Left ventricle myocardium inferior (tissue), 1 donor: Measurements from ENCODE around the gene C1QTNF9. TPM values are rescaled to one million over a fixed set of nuclear protein-coding genes. Genes with fewer than 3 reads are reported as not detected.

ENCODE experiments used
- DNase-seq: peaks from one replicate; pipeline ENCODE4 v3.0.0-alpha.2; 2020
- H3K27ac ChIP-seq: fragments of 200-600 bp; replicated peaks from 2 replicates; pipeline ENCODE4 v1.8.0; 2021
- H3K27me3 ChIP-seq: fragments of 200-600 bp; 2 replicates; pipeline ENCODE4 v1.8.0; 2021; ENCODE audit warnings: low read depth
- H3K36me3 ChIP-seq: fragments of 200-600 bp; 2 replicates; pipeline ENCODE4 v1.8.0; 2021
- H3K4me1 ChIP-seq: fragments of 200-600 bp; 2 replicates; pipeline ENCODE4 v1.8.0; 2021
- H3K4me3 ChIP-seq: fragments of 200-600 bp; 2 replicates; pipeline ENCODE4 v1.8.0; 2021; ENCODE audit warnings: mild to moderate bottlenecking, moderate library complexity
- H3K9me3 ChIP-seq: fragments of 200-600 bp; replicated peaks from 2 replicates; pipeline ENCODE4 v1.8.0; 2021
- CTCF ChIP-seq: fragments of 200-600 bp; IDR thresholded peaks from 2 replicates; pipeline ENCODE4 v1.8.0; 2021; ENCODE audit warnings: antibody characterized with exemption, mild to moderate bottlenecking, borderline replicate concordance
- intact Hi-C: fragments of 100-400 bp; cut with micrococcal nuclease; formaldehyde crosslinking; loops from one replicate; pipeline ENCODE4 v1.11.0; 2022
- total RNA-seq: library from RNA; stranded (reverse); fragmentation: NEBNext Ultra II Directional; extraction: Animal tissue kit (Norgen Biotek cat#: 25700); gene quantifications from one replicate; pipeline ENCODE4 v1.2.1, GENCODE V29; 2021
- donor health status: DM: no; HTN: yes; CAD: no; lungs with severe emphysema.

C1QTNF9 gene
- total RNA-seq, 1 donor from 2014 or later: 3.0 TPM

GRCh38 chr13:24282256-24282655 is 27.1 kb upstream of the C1QTNF9 start:
- peaks cover 39% of the 10 kb centered on the region for H3K36me3 ChIP-seq
- no peak overlapping the region for H3K27ac ChIP-seq
- DNase-seq: no peak
- H3K27me3 ChIP-seq: no peaks in the 10 kb centered on the region
- TF ChIP-seq CTCF: no peak
- H3K9me3 ChIP-seq: no peaks in the 10 kb centered on the region
- no peak overlapping the region for H3K4me3 ChIP-seq
- intact Hi-C loops: loop anchor here (2.0 kb wide), 1 partner anchor 51 kb away; no protein-coding TSS in a partner anchor
- H3K4me1 ChIP-seq: peaks cover 28% of the 10 kb centered on the region

- intact Hi-C loops: no loop called here
- H3K36me3 ChIP-seq: peaks cover 67% of the 10 kb centered on the region
Measured at GRCh38 chr13:24284889-24285565, 24.4 kb upstream of the C1QTNF9 start.

GRCh38 chr13:24286624-24287023 is 22.8 kb upstream of the C1QTNF9 start:
- no peaks in the 10 kb centered on the region for H3K9me3 ChIP-seq
- no peak for DNase-seq
- no peaks in the 10 kb centered on the region for H3K27me3 ChIP-seq
- H3K4me1 ChIP-seq: peaks cover 22% of the 10 kb centered on the region
- H3K4me3 ChIP-seq: no peak overlapping the region
- intact Hi-C loops: no loop called here
- TF ChIP-seq CTCF: no peak
- peaks cover 82% of the 10 kb centered on the region for H3K36me3 ChIP-seq
- no peak overlapping the region for H3K27ac ChIP-seq

More at GRCh38 chr13:24284889-24285565, 24.4 kb upstream of the C1QTNF9 start:
- TF ChIP-seq CTCF: no peak
- no peak overlapping the region for H3K27ac ChIP-seq
- no peaks in the 10 kb centered on the region for H3K27me3 ChIP-seq
- H3K4me1 ChIP-seq: peaks cover 28% of the 10 kb centered on the region
- no peaks in the 10 kb centered on the region for H3K9me3 ChIP-seq
- DNase-seq: no peak
- no peak overlapping the region for H3K4me3 ChIP-seq

- H3K4me3 ChIP-seq: no peak overlapping the region
- TF ChIP-seq CTCF: no peak
- DNase-seq: no peak
- no peaks in the 10 kb centered on the region for H3K27me3 ChIP-seq
- H3K9me3 ChIP-seq: no peaks in the 10 kb centered on the region
- intact Hi-C loops: no loop called here
- H3K4me1 ChIP-seq: peaks cover 10% of the 10 kb centered on the region
- no peak overlapping the region for H3K27ac ChIP-seq
- H3K36me3 ChIP-seq: peaks cover 91% of the 10 kb centered on the region
Measured at GRCh38 chr13:24287748-24288287, 21.6 kb upstream of the C1QTNF9 start.

- Histone ChIP-seq H3K4me3 (no peak overlapping the region), H3K9me3 (no peaks in the 10 kb centered on the region), H3K27me3 (no peaks in the 10 kb centered on the region), H3K36me3 (peaks cover 96% of the 10 kb centered on the region), H3K4me1 (no peaks in the 10 kb centered on the region), H3K27ac (no peak overlapping the region)
- intact Hi-C loops: no loop called here
- TF ChIP-seq CTCF: no peak
- DNase-seq: no peak
Measured at GRCh38 chr13:24288870-24289269, 20.5 kb upstream of the C1QTNF9 start.
